HG03432 (cell line): ENCODE data around the gene NIPA2.
A peak's percentile ranks its signal among the peaks of the same experiment; 100 is the strongest.

Source experiments
- ATAC-seq: cut with Tn5 transposase; IDR thresholded peaks from one replicate; pipeline ENCODE4 v1.9.1; 2021; ENCODE audit warnings: mild to moderate bottlenecking, moderate library complexity; ENCODE audit not compliant: unreplicated experiment

Gene NIPA2

GRCh38 chr15:22831473-22831872 is 7.0 kb upstream of the NIPA2 start:
- no peak for ATAC-seq

- ATAC-seq, result peak; percentile 0
These were observed 705 bp downstream of the NIPA2 start for GRCh38 chr15:22839046-22839695.

- no peak for ATAC-seq
These were observed 6.2 kb downstream of the NIPA2 start for GRCh38 chr15:22844421-22845288.

GRCh38 chr15:22845289-22845900 is 6.9 kb downstream of the NIPA2 start:
- no peak for ATAC-seq

- ATAC-seq, result no peak
These were observed 7.6 kb downstream of the NIPA2 start for GRCh38 chr15:22846073-22846472.

GRCh38 chr15:22850055-22850454 is 11.6 kb downstream of the NIPA2 start:
- no peak for ATAC-seq

GRCh38 chr15:22851513-22851912 is 13.0 kb downstream of the NIPA2 start:
- no peak for ATAC-seq

GRCh38 chr15:22855791-22856190 is 17.3 kb downstream of the NIPA2 start:
- no peak for ATAC-seq

- ATAC-seq, result no peak
These were observed 18.2 kb downstream of the NIPA2 start for GRCh38 chr15:22856659-22857058.

GRCh38 chr15:22861161-22861560 is 22.7 kb downstream of the NIPA2 start:
- no peak for ATAC-seq

- ATAC-seq, result no peak
These were observed 24.9 kb downstream of the NIPA2 start for GRCh38 chr15:22863356-22863755.

GRCh38 chr15:22866079-22866478 is 27.6 kb downstream of the NIPA2 start:
- no peak for ATAC-seq

GRCh38 chr15:22867886-22868285 is 29.4 kb downstream of the NIPA2 start:
- ATAC-seq, result no peak

GRCh38 chr15:22868495-22868894 is 30.0 kb downstream of the NIPA2 start:
- ATAC-seq, result no peak

GRCh38 chr15:22868928-22869327 is 30.5 kb downstream of the NIPA2 start:
- no peak for ATAC-seq

- ATAC-seq, result no peak
These were observed 31.4 kb downstream of the NIPA2 start for GRCh38 chr15:22869856-22870255.

GRCh38 chr15:22870865-22871264 is 32.4 kb downstream of the NIPA2 start:
- no peak for ATAC-seq

GRCh38 chr15:22871481-22872086 is 33.1 kb downstream of the NIPA2 start:
- ATAC-seq, result no peak

- ATAC-seq, result no peak
These were observed 34.7 kb downstream of the NIPA2 start for GRCh38 chr15:22872936-22873701.

- ATAC-seq, result no peak
These were observed 35.4 kb downstream of the NIPA2 start for GRCh38 chr15:22873841-22874240.

GRCh38 chr15:22874256-22874655 is 35.8 kb downstream of the NIPA2 start:
- ATAC-seq, result no peak
